SIG-M5 (cell line): Measurements from ENCODE around the gene GATAD2A.

Source experiments
- DNase-seq: peaks from one replicate; lab custom pipeline; 2025; lab: John Stamatoyannopoulos, UW

Gene GATAD2A

GRCh38 chr19:19507354-19507753, 101.9 kb downstream of the GATAD2A start:
- no peak for DNase-seq

- no peak for DNase-seq
These were observed 102.7 kb downstream of the GATAD2A start for GRCh38 chr19:19508217-19508616.

GRCh38 chr19:19510432-19510831, 105.0 kb downstream of the GATAD2A start:
- DNase-seq: no peak

- DNase-seq: no peak
These were observed 108.2 kb downstream of the GATAD2A start for GRCh38 chr19:19513682-19514081.

- no peak for DNase-seq
These were observed 108.8 kb downstream of the GATAD2A start for GRCh38 chr19:19514215-19514657.

- DNase-seq: no peak
These were observed 109.6 kb downstream of the GATAD2A start, which contains the start of gene TSSK6 for GRCh38 chr19:19514881-19515641. TSSK6 (minus strand) TSS chr19:19515548; CDS start chr19:19515427, 121 bp downstream.

- peak; percentile 29 for DNase-seq
These were observed 110.4 kb downstream of the GATAD2A start, which contains the start of gene NDUFA13 for GRCh38 chr19:19515642-19516519. NDUFA13 (plus strand) TSS chr19:19516225; CDS start chr19:19516239, 14 bp downstream.

- no peak for DNase-seq
These were observed 111.8 kb downstream of the GATAD2A start for GRCh38 chr19:19517235-19517619.

- no peak for DNase-seq
These were observed 115.5 kb downstream of the GATAD2A start for GRCh38 chr19:19520989-19521388.

GRCh38 chr19:19523177-19523576, 117.7 kb downstream of the GATAD2A start:
- no peak for DNase-seq

GRCh38 chr19:19524053-19524452, 118.6 kb downstream of the GATAD2A start:
- no peak for DNase-seq

GRCh38 chr19:19525611-19526380, 120.3 kb downstream of the GATAD2A start:
- no peak for DNase-seq

GRCh38 chr19:19526581-19527370, 121.3 kb downstream of the GATAD2A start:
- DNase-seq: no peak

- no peak for DNase-seq
These were observed 121.8 kb downstream of the GATAD2A start for GRCh38 chr19:19527371-19527656.

- DNase-seq: no peak
These were observed 122.5 kb downstream of the GATAD2A start for GRCh38 chr19:19527674-19528625.

- no peak for DNase-seq
These were observed 123.4 kb downstream of the GATAD2A start, which contains the start of gene YJEFN3 for GRCh38 chr19:19528721-19529490. YJEFN3 (plus strand) TSS chr19:19528911; CDS start chr19:19528933, 22 bp downstream.

- no peak for DNase-seq
These were observed 124.4 kb downstream of the GATAD2A start for GRCh38 chr19:19529783-19530422.

GRCh38 chr19:19530423-19530804, 124.9 kb downstream of the GATAD2A start:
- no peak for DNase-seq

GRCh38 chr19:19530889-19531288, 125.4 kb downstream of the GATAD2A start:
- DNase-seq: no peak
